Measurements from ENCODE around the gene CNKSR1.

CNKSR1 gene

GRCh38 chr1:26134466-26134865 is 42.8 kb upstream of the CNKSR1 start:
- DNase-seq (ENCODE audit: low read depth, low spot score): no peak
- TF ChIP-seq CTCF (IDR thresholded peaks at IDR 0.05; ENCODE audit: insufficient read depth, low read length, missing control alignments): no peak
- POLR2A ChIA-PET: no interaction called here
- CTCF ChIA-PET: interaction anchor here (2.8 kb wide), 1 partner anchor 10 kb away, joined by 11 read pairs; no protein-coding TSS in a partner anchor
- H3K4me3 ChIP-seq (ENCODE audit: low read depth, low read length): no peak overlapping the region

- TF ChIP-seq CTCF (IDR thresholded peaks at IDR 0.05; ENCODE audit: insufficient read depth, low read length, missing control alignments): no peak
- no peak overlapping the region for H3K4me3 ChIP-seq (ENCODE audit: low read depth, low read length)
- ChIA-PET CTCF (interaction anchor here (0.6 to 14.3 kb wide), 8 partner anchors 9 to 182 kb away, joined by 3 to 360 read pairs (median 4); partner anchors contain the start of gene ZNF593), POLR2A (interaction anchor here (0.5 kb wide), 1 partner anchor 102 kb away, joined by 4 read pairs; no protein-coding TSS in a partner anchor)
- no peak for DNase-seq (ENCODE audit: low read depth, low spot score)
These were observed 38.2 kb upstream of the CNKSR1 start for GRCh38 chr1:26138974-26139558.

DNA sequence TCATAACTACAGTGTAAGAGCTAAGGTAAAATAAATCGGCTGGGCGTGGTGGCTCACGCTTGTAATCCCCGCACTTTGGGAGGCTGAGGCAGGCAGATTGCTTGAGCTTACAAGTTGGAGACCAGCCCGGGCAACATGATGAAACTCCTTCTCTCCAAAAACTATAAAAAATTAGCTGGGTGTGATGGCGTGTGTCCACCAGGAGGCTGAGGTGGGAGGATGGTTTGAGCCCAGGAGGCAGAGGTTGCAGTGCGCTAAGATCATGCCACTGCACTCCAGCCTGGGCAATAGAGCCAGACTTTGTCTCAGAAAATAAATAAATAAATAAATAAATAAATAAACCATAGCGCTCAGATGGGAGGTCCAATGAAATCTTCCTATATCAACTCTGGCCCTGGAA is 35.1 kb upstream of the CNKSR1 start:
- no peak overlapping the region for H3K4me3 ChIP-seq (ENCODE audit: low read depth, low read length)
- DNase-seq (ENCODE audit: low read depth, low spot score): no peak
- TF ChIP-seq CTCF (IDR thresholded peaks at IDR 0.05; ENCODE audit: insufficient read depth, low read length, missing control alignments): no peak
- ChIA-PET CTCF (interaction anchor here (0.6 to 14.3 kb wide), 13 partner anchors 12 to 1078 kb away, joined by 3 to 360 read pairs (median 4); partner anchors contain the start of gene C1orf232), POLR2A (no interaction called here)

DNA sequence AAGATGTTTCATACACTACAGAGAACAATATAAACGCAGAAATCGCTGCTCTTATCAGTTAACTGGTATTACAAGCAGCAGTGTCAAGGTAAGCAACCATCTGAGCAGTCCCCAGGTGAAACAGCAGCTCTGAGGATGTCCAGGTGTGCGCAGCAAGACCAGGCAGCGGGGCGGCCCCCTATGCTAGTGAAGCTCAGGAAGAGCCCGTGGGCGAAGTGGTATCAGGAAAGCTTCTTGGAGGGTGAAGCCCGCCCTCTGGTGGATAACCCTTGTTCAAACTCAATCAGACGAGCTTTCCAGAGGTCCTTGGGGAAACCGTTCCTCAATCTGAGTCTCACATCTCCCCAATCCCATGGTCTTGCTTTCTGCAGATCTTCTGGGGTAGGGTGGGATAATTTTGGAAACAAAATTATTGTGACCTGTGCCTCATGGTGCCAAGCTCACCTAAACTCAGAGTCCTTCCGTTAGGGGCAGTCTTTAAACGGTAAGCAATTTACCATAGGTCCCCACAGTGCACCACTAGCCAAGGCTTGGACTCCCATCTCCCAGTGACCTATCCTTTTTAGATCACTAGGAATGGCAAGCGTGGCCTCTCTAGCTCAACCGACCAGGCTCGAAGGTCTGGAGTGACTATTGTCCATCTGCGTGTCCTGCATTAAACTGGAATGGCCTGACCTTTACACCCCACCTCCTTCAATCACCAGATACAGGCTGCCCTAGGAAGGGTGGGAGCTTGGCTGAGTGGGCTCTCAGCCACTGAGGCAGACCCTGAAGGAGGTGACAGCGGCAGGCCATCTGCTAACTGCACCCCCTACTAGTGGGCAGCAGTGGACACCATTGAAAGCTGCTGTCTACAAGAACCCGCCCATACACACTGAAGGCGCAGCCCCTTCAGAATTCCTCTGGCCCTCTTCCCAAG is 32.0 kb upstream of the CNKSR1 start:
- POLR2A ChIA-PET: no interaction called here
- TF ChIP-seq CTCF (IDR thresholded peaks at IDR 0.05; ENCODE audit: insufficient read depth, low read length, missing control alignments): peak; percentile 76
- no peak for DNase-seq (ENCODE audit: low read depth, low spot score)
- CTCF ChIA-PET: interaction anchor here (0.6 to 14.3 kb wide), 49 partner anchors 8 to 308 kb away, joined by 3 to 360 read pairs (median 5); partner anchors contain the start of genes CEP85, EXTL1, PDIK1L and TRIM63
- H3K4me3 ChIP-seq (ENCODE audit: low read depth, low read length): no peak overlapping the region

DNA sequence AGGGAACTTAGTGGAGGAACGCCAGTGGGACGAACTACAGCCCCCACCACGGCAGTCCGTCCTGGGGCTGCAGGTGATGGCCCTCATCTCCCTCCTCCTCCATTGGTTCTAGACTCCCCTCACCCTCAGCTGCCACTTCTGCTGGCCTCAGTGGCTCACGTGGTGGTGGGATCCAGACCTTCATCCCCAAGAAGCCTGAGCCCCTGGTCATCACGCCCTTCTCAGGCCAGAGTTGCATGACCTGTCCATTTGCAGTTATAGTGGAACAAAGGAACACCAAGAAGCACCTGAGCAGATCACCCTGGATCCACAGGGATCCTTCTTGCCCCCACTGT is 31.4 kb upstream of the CNKSR1 start:
- ChIA-PET CTCF (interaction anchor here (1.1 to 14.3 kb wide), 27 partner anchors 9 to 250 kb away, joined by 3 to 360 read pairs (median 9); partner anchors contain the start of genes CEP85, PDIK1L, TRIM63 and ZNF593), POLR2A (no interaction called here)
- no peak for TF ChIP-seq CTCF (IDR thresholded peaks at IDR 0.05; ENCODE audit: insufficient read depth, low read length, missing control alignments)
- no peak overlapping the region for H3K4me3 ChIP-seq (ENCODE audit: low read depth, low read length)
- no peak for DNase-seq (ENCODE audit: low read depth, low spot score)

DNA sequence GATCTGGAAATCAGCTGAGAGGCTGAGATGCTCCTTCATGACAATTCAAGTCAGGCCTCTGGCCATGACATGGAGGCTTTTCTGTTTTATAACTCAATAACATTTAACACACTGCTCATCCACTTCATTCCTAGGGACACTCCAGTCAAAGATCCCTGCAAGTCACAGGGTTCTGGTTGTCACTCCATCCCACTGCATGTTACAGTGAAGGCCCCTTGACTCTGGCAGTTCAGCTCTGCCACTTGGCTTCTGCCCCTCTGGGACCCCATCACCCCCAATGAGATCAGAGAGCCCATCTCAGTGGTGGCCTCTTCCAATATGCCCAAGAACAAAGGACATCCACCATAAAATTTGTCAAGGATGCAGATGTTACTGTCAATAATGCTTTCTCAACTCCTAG is 28.4 kb upstream of the CNKSR1 start:
- H3K4me3 ChIP-seq (ENCODE audit: low read depth, low read length): no peak overlapping the region
- no peak for DNase-seq (ENCODE audit: low read depth, low spot score)
- CTCF ChIA-PET: interaction anchor here (1.5 to 14.3 kb wide), 4 partner anchors 14 to 114 kb away, joined by 5 to 360 read pairs (median 78); no protein-coding TSS in a partner anchor
- TF ChIP-seq CTCF (IDR thresholded peaks at IDR 0.05; ENCODE audit: insufficient read depth, low read length, missing control alignments): no peak
- POLR2A ChIA-PET: no interaction called here
